ENCODE results near the gene NHSL2. TPM values are rescaled to one million over a fixed set of nuclear protein-coding genes. Genes with fewer than 3 reads are reported as not detected.

Gene NHSL2
- polyA plus RNA-seq, 1 of the 3 experiments (the other 2 are of a cell fraction): 0.61 TPM

DNA sequence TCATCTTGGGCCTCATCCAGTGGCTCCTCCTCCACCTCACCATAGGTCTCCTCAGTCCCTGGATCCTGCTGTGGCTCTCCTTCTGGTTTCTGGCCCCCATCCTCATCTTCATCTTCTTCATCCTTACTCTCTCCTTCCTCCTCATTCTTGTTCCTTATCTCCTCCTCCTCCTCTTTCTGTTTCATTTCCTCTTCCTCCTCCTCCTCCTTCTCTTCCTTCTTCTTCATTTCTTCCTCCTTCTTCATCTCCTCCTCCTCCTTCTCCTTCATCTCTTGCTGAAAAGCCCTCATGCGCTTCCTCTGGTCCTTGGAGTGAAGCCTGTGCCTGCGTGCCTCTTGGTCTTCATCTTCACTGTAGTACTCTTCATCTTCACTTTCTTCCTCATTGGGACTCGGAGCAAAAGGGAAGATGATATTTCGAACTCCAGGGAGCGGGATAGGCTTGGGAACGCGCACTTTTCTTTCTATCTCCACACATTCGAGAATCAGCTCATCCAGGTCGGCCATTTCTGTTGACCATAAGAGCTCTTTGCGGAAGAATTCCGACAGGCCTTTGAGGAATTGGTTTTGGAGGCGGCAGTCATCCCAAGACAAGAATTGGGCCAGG lies 219.6 kb downstream of the NHSL2 start:
- peak overlapping the region in 1 of 2 experiments; percentile 77; a peak in 1 of 4 replicates for H3K27ac ChIP-seq (ENCODE audit: low read depth in 2 of 2, low read length in 1 of 2)
- H3F3A ChIP-seq (replicated peaks; ENCODE audit: insufficient read depth): no peaks in the 10 kb centered on the region
- no peak overlapping the region for H2AFZ ChIP-seq (ENCODE audit: low read depth)
- ChIA-PET POLR2A (interaction anchor here (0.6 to 2.4 kb wide), 7 partner anchors 35 to 101 kb away, joined by 3 to 7 read pairs (median 4); partner anchors contain the start of gene PIN4), CTCF (interaction anchor here (1.1 to 15.8 kb wide), 5 partner anchors 15 to 132 kb away, joined by 3 to 257 read pairs (median 29); no protein-coding TSS in a partner anchor)
- peak overlapping the region in 1 of 2 experiments; percentile 48; a peak in 1 of 4 replicates for H3K4me3 ChIP-seq (ENCODE audit: low read depth in 2 of 2, low read length in 1 of 2)
- H3K4me2 ChIP-seq: no peak overlapping the region
- 90% methylated on average over 12 of the region's 12 CpGs for WGBS (ENCODE audit: low lambda C conversion rate)
- peaks cover 9 to 59% of the 10 kb centered on the region in 2 experiments; a peak in 3 of 4 replicates for H3K4me1 ChIP-seq (ENCODE audit: control insufficient read depth in 1 of 2, insufficient read depth in 2 of 2, low read depth in 1 of 2, low read length in 1 of 2)
- H4K20me1 ChIP-seq (ENCODE audit: insufficient read depth): no peaks in the 10 kb centered on the region
- H3K9me2 ChIP-seq: no peaks in the 10 kb centered on the region
- TF ChIP-seq, protein P1, sequence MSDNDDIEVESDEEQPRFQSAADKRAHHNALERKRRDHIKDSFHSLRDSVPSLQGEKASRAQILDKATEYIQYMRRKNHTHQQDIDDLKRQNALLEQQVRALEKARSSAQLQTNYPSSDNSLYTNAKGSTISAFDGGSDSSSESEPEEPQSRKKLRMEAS (IDR thresholded peaks at IDR 0.05; ENCODE audit: low read depth): no peak
- no peak for TF ChIP-seq RAD21 (IDR thresholded peaks at IDR 0.05; ENCODE audit: low read length)
- no peak for TF ChIP-seq RXRA (IDR thresholded peaks at IDR 0.05; ENCODE audit: borderline replicate concordance, low read depth)
- TF ChIP-seq, protein P2, sequence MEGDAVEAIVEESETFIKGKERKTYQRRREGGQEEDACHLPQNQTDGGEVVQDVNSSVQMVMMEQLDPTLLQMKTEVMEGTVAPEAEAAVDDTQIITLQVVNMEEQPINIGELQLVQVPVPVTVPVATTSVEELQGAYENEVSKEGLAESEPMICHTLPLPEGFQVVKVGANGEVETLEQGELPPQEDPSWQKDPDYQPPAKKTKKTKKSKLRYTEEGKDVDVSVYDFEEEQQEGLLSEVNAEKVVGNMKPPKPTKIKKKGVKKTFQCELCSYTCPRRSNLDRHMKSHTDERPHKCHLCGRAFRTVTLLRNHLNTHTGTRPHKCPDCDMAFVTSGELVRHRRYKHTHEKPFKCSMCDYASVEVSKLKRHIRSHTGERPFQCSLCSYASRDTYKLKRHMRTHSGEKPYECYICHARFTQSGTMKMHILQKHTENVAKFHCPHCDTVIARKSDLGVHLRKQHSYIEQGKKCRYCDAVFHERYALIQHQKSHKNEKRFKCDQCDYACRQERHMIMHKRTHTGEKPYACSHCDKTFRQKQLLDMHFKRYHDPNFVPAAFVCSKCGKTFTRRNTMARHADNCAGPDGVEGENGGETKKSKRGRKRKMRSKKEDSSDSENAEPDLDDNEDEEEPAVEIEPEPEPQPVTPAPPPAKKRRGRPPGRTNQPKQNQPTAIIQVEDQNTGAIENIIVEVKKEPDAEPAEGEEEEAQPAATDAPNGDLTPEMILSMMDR (IDR thresholded peaks at IDR 0.05): no peak
- TF ChIP-seq, protein P3, sequence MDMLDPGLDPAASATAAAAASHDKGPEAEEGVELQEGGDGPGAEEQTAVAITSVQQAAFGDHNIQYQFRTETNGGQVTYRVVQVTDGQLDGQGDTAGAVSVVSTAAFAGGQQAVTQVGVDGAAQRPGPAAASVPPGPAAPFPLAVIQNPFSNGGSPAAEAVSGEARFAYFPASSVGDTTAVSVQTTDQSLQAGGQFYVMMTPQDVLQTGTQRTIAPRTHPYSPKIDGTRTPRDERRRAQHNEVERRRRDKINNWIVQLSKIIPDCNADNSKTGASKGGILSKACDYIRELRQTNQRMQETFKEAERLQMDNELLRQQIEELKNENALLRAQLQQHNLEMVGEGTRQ (IDR thresholded peaks at IDR 0.05; ENCODE audit: borderline replicate concordance, low read depth, low read length): no peak
- TF ChIP-seq YY1 (IDR thresholded peaks at IDR 0.05; ENCODE audit: low read depth): no peak
- no peak for TF ChIP-seq MEF2A (IDR thresholded peaks at IDR 0.05; ENCODE audit: borderline replicate concordance, low read depth)
- no peak for TF ChIP-seq EZH2phosphoT487 (IDR thresholded peaks at IDR 0.05; ENCODE audit: borderline replicate concordance, low read depth)
- TF ChIP-seq POLR2AphosphoS5 (IDR thresholded peaks at IDR 0.05; ENCODE audit: low read depth, low read length): no peak
- no peak for TF ChIP-seq NFIC (IDR thresholded peaks at IDR 0.05; ENCODE audit: borderline replicate concordance)
- no peak for TF ChIP-seq GATA2 (CRISPR knock-in tag; IDR thresholded peaks at IDR 0.05)
- no peak for TF ChIP-seq EP300 (IDR thresholded peaks at IDR 0.05; ENCODE audit: borderline replicate concordance in 1 of 2, low read depth in 1 of 2, low read length in 1 of 2)
- TF ChIP-seq GABPA (IDR thresholded peaks at IDR 0.05; ENCODE audit: low read depth): no peak
- no peak for TF ChIP-seq TEAD4 (IDR thresholded peaks at IDR 0.05; ENCODE audit: borderline replicate concordance, insufficient read depth)
- no peak for TF ChIP-seq FOSL2 (IDR thresholded peaks at IDR 0.05; ENCODE audit: borderline replicate concordance, low read depth)
- TF ChIP-seq, protein P4, sequence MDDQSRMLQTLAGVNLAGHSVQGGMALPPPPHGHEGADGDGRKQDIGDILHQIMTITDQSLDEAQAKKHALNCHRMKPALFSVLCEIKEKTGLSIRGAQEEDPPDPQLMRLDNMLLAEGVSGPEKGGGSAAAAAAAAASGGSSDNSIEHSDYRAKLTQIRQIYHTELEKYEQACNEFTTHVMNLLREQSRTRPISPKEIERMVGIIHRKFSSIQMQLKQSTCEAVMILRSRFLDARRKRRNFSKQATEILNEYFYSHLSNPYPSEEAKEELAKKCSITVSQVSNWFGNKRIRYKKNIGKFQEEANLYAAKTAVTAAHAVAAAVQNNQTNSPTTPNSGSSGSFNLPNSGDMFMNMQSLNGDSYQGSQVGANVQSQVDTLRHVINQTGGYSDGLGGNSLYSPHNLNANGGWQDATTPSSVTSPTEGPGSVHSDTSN (IDR thresholded peaks at IDR 0.05): no peak
- no peak for TF ChIP-seq TAF1 (IDR thresholded peaks at IDR 0.05; ENCODE audit: borderline replicate concordance, low read depth, low read length)
- TF ChIP-seq, protein P5, sequence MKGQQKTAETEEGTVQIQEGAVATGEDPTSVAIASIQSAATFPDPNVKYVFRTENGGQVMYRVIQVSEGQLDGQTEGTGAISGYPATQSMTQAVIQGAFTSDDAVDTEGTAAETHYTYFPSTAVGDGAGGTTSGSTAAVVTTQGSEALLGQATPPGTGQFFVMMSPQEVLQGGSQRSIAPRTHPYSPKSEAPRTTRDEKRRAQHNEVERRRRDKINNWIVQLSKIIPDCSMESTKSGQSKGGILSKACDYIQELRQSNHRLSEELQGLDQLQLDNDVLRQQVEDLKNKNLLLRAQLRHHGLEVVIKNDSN (IDR thresholded peaks at IDR 0.05; ENCODE audit: borderline replicate concordance, low read depth): no peak
- no peak for TF ChIP-seq TCF12 (IDR thresholded peaks at IDR 0.05)
- no peak for TF ChIP-seq JUND (IDR thresholded peaks at IDR 0.05)
- H3K9me3 ChIP-seq: no peaks in the 10 kb centered on the region
- H3K9ac ChIP-seq: no peak overlapping the region
- no peaks in the 10 kb centered on the region for H3K79me2 ChIP-seq (ENCODE audit: insufficient read depth)
- H3K36me3 ChIP-seq (replicated peaks in 1 of 2; ENCODE audit: control insufficient read depth in 1 of 2, insufficient read depth in 2 of 2, low read length in 1 of 2): no peaks in the 10 kb centered on the region
- DNase-seq: no peak
- peaks cover 19% of the 10 kb centered on the region for H3K27me3 ChIP-seq (ENCODE audit: insufficient read depth)
